ENCODE data around the gene TRAF1.
A peak's percentile ranks its signal among the peaks of the same experiment; 100 is the strongest.

TRAF1 gene

GRCh38 chr9:120894321-120895148 lies 32.1 kb downstream of the TRAF1 start:
- Histone ChIP-seq H3K27me3 (ENCODE audit: low read depth, low read length) (no peaks in the 10 kb centered on the region), H3K9me3 (ENCODE audit: insufficient read depth, low read length) (no peaks in the 10 kb centered on the region), H2AFZ (ENCODE audit: low read depth, low read length) (no peak overlapping the region), H3K4me3 (ENCODE audit: low read length) (no peak overlapping the region), H4K20me1 (ENCODE audit: insufficient read depth, low read length) (no peaks in the 10 kb centered on the region), H3K79me2 (ENCODE audit: low read length) (no peaks in the 10 kb centered on the region), H3K36me3 (replicated peaks; ENCODE audit: low read depth, low read length) (no peaks in the 10 kb centered on the region), H3K27ac (ENCODE audit: low read length) (peak overlapping the region; percentile 96), H3K9ac (ENCODE audit: low read length) (no peak overlapping the region), H3K4me1 (ENCODE audit: low read length) (peaks cover 73% of the 10 kb centered on the region), H3K4me2 (ENCODE audit: low read length) (no peak overlapping the region)
- TF ChIP-seq CTCF (IDR thresholded peaks at IDR 0.05; ENCODE audit: low read depth, low read length) = no peak
- TF ChIP-seq EZH2phosphoT487 (IDR thresholded peaks at IDR 0.05; ENCODE audit: low read depth) = no peak

- Histone ChIP-seq H3K4me1 (ENCODE audit: low read length) (peaks cover 73% of the 10 kb centered on the region), H3K4me3 (ENCODE audit: low read length) (no peak overlapping the region), H3K36me3 (replicated peaks; ENCODE audit: low read depth, low read length) (no peaks in the 10 kb centered on the region), H3K27me3 (ENCODE audit: low read depth, low read length) (no peaks in the 10 kb centered on the region), H3K27ac (ENCODE audit: low read length) (peak overlapping the region; percentile 96), H3K79me2 (ENCODE audit: low read length) (no peaks in the 10 kb centered on the region), H4K20me1 (ENCODE audit: insufficient read depth, low read length) (no peaks in the 10 kb centered on the region), H3K9ac (ENCODE audit: low read length) (peak overlapping the region; percentile 53), H3K9me3 (ENCODE audit: insufficient read depth, low read length) (no peaks in the 10 kb centered on the region), H3K4me2 (ENCODE audit: low read length) (peak overlapping the region; percentile 63), H2AFZ (ENCODE audit: low read depth, low read length) (no peak overlapping the region)
- no peak for TF ChIP-seq CTCF (IDR thresholded peaks at IDR 0.05; ENCODE audit: low read depth, low read length)
- TF ChIP-seq EZH2phosphoT487 (IDR thresholded peaks at IDR 0.05; ENCODE audit: low read depth) = no peak
These were observed 32.8 kb downstream of the TRAF1 start for GRCh38 chr9:120893611-120894307.

GRCh38 chr9:120892748-120893610 lies 33.6 kb downstream of the TRAF1 start:
- peak overlapping the region; percentile 3; the same call in 1 of the 2 replicates for H3K4me3 ChIP-seq (ENCODE audit: low read length)

More at GRCh38 chr9:120892748-120893610, 33.6 kb downstream of the TRAF1 start:
- H3K79me2 ChIP-seq (ENCODE audit: low read length) = no peaks in the 10 kb centered on the region
- peak overlapping the region; percentile 96 for H3K27ac ChIP-seq (ENCODE audit: low read length)
- H4K20me1 ChIP-seq (ENCODE audit: insufficient read depth, low read length) = no peaks in the 10 kb centered on the region
- H3K9ac ChIP-seq (ENCODE audit: low read length) = peak overlapping the region; percentile 63
- peaks cover 66% of the 10 kb centered on the region for H3K4me1 ChIP-seq (ENCODE audit: low read length)
- H3K4me2 ChIP-seq (ENCODE audit: low read length) = peak overlapping the region; percentile 63
- H2AFZ ChIP-seq (ENCODE audit: low read depth, low read length) = no peak overlapping the region
- H3K27me3 ChIP-seq (ENCODE audit: low read depth, low read length) = no peaks in the 10 kb centered on the region
- TF ChIP-seq CTCF (IDR thresholded peaks at IDR 0.05; ENCODE audit: low read depth, low read length) (no peak), EZH2phosphoT487 (IDR thresholded peaks at IDR 0.05; ENCODE audit: low read depth) (no peak)
- no peaks in the 10 kb centered on the region for H3K36me3 ChIP-seq (replicated peaks; ENCODE audit: low read depth, low read length)
- H3K9me3 ChIP-seq (ENCODE audit: insufficient read depth, low read length) = no peaks in the 10 kb centered on the region
